A673 (cell line): ENCODE results near the gene C1QTNF9.

Experiments used
- EZH2 ChIP-seq: fragments of 200-600 bp; sonication (generic); IDR thresholded peaks from 2 replicates; pipeline ENCODE4 v1.6.1; 2017; ENCODE audit warnings: borderline replicate concordance, low read depth, mild to moderate bottlenecking, mixed read lengths, antibody characterized with exemption, low read length; ENCODE audit not compliant: poor library complexity, severe bottlenecking
- TF ChIP-seq, protein P1 (sequence below): fragments of 300-800, 200-600 bp; sonication (generic); conservative IDR thresholded peaks from 2 replicates; pipeline ENCODE4 v1.5.1; 2017; ENCODE audit warnings: low read depth, mild to moderate bottlenecking, antibody characterized with exemption, low read length, moderate library complexity, mixed read lengths

DNA sequence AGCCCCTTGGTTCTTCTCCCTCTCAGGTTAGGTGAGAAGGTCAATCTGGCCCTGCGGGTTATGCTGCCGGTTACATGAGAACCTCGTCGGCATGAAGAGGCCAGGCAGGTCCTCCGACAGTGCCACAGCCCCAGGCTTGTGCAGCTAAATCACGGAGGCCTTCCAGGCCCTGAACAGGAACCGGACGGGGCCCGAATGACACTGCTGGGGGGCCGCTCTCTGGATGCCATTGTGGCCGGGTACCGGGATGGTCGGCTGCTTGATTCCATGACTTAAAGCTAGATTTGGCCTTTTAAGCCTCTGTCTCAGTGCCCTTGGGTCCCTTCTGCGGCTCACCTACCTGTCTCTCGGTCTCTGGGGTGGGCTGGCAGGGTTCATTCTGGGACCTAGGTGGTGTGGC is 48.4 kb downstream of the C1QTNF9 start:
- no peak for TF ChIP-seq EZH2
- TF ChIP-seq, protein P1, sequence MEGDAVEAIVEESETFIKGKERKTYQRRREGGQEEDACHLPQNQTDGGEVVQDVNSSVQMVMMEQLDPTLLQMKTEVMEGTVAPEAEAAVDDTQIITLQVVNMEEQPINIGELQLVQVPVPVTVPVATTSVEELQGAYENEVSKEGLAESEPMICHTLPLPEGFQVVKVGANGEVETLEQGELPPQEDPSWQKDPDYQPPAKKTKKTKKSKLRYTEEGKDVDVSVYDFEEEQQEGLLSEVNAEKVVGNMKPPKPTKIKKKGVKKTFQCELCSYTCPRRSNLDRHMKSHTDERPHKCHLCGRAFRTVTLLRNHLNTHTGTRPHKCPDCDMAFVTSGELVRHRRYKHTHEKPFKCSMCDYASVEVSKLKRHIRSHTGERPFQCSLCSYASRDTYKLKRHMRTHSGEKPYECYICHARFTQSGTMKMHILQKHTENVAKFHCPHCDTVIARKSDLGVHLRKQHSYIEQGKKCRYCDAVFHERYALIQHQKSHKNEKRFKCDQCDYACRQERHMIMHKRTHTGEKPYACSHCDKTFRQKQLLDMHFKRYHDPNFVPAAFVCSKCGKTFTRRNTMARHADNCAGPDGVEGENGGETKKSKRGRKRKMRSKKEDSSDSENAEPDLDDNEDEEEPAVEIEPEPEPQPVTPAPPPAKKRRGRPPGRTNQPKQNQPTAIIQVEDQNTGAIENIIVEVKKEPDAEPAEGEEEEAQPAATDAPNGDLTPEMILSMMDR = no peak
